IPS-18a (cell line): ENCODE data around the gene BRMS1L.
"Not testable (repeated sequence)": the region's sequence is repeated elsewhere in the genome, so short reads cannot be mapped to it uniquely, and the experiment has no call there.

Source experiments
- H3K27ac ChIP-seq: one replicate; pipeline ENCODE4 v1.5.1; 2013; ENCODE audit warnings: low read length
- H3K27me3 ChIP-seq: one replicate; pipeline ENCODE4 v1.6.1; 2013; ENCODE audit warnings: mild to moderate bottlenecking, low read length; ENCODE audit not compliant: control insufficient read depth, insufficient read depth
- H3K36me3 ChIP-seq: one replicate; pipeline ENCODE4 v1.6.1; 2013; ENCODE audit warnings: low read depth, low read length; ENCODE audit not compliant: control insufficient read depth
- H3K4me1 ChIP-seq: one replicate; pipeline ENCODE4 v1.6.1; 2013; ENCODE audit warnings: low read depth, low read length; ENCODE audit not compliant: control insufficient read depth
- H3K4me3 ChIP-seq: one replicate; pipeline ENCODE4 v1.5.1; 2013; ENCODE audit warnings: low read length
- H3K9ac ChIP-seq: one replicate; pipeline ENCODE4 v1.6.1; 2013; ENCODE audit warnings: mild to moderate bottlenecking, low read length, moderate library complexity
- H3K9me3 ChIP-seq: one replicate; pipeline ENCODE4 v1.6.1; 2013; ENCODE audit warnings: low read depth, low read length; ENCODE audit not compliant: control insufficient read depth

Gene BRMS1L

DNA sequence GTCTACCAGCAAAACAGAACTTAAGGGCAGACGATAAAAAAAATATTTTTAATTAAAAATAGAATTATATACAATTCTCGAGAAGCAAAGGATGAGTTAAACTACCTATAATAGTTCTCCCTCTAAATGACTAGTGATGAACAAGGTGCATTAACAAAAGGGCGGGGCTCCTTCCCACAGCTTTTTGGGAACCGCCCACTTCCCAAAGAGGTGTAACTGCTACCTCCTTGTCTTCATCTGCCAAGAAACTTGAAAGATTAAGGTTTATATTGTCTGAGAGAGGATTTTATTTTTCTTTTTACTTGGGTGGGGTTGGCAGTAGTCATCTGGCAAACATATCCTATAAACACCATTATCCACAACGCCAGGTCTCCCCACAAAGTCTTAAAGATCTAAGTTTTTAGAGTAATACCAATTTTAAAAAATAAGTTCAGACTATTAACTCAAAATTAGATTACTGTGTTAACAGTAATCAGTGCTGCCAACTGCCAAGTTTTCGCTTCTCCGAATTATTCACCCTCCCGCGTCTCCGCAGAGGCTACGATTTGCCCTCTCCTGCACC lies 18.0 kb upstream of the BRMS1L start:
- H3K27me3 ChIP-seq: no peaks in the 10 kb centered on the region
- H3K9ac ChIP-seq: peak overlapping the region; percentile 69
- H3K27ac ChIP-seq: no peak overlapping the region
- H3K4me3 ChIP-seq: peak overlapping the region; percentile 67
- no peaks in the 10 kb centered on the region for H3K36me3 ChIP-seq
- no peaks in the 10 kb centered on the region for H3K9me3 ChIP-seq
- H3K4me1 ChIP-seq: peaks cover 10% of the 10 kb centered on the region

GRCh38 chr14:35808638-35809563 lies 17.2 kb upstream of the BRMS1L start, which contains the start of gene RALGAPA1:
RALGAPA1 (minus strand) TSS chr14:35809295; CDS start chr14:35808835, 460 bp downstream.
- not testable (repeated sequence) for H3K27ac ChIP-seq, H3K27me3 ChIP-seq, H3K36me3 ChIP-seq, H3K4me1 ChIP-seq, H3K9me3 ChIP-seq
- Histone ChIP-seq H3K9ac (peak within 1 kb of the TSS; percentile 69), H3K4me3 (peak within 1 kb of the TSS; percentile 67)

DNA sequence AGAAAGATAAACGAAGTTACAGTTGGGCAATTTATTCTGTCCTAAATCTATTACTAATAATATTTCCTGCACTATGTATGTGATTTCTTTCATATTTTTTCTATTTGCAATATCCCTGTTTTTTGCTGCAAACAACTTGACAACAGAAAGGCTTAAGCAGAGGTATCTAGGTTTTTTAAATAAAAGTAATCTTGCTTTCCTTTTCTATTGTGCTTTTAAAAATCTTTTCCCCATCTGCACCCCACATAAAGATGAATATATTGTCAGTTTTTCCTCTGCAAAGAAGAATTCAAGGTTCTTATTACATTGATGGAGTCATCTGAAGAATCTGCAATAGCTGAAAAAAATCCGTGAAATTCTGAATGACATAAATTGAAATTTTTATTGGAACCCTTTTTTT lies 16.5 kb upstream of the BRMS1L start:
- no peaks in the 10 kb centered on the region for H3K9me3 ChIP-seq
- no peak overlapping the region for H3K27ac ChIP-seq
- H3K36me3 ChIP-seq: no peaks in the 10 kb centered on the region
- no peaks in the 10 kb centered on the region for H3K27me3 ChIP-seq
- H3K4me1 ChIP-seq: peaks cover 10% of the 10 kb centered on the region
- no peak overlapping the region for H3K9ac ChIP-seq
- no peak overlapping the region for H3K4me3 ChIP-seq

DNA sequence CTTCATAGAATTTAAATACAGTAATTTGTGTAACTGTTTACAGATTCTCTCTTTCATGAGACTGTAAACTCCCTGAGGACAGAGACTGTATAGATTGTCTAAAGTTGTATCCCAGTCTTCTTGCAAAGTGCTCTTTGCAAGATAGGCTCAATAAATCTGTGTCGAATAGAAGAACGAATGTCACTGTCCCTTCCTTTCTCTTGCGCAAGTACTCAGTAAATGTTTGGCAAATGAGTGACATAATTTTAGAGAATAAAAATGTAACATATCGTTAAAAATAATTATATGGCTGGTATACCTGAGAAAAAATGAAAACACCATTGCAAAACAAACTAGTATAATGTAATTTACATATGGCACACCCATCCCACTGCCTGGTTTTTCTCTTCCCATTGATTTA lies 15.2 kb upstream of the BRMS1L start:
- Histone ChIP-seq H3K9me3 (no peaks in the 10 kb centered on the region), H3K36me3 (no peaks in the 10 kb centered on the region), H3K9ac (no peak overlapping the region), H3K4me1 (peaks cover 10% of the 10 kb centered on the region), H3K27me3 (no peaks in the 10 kb centered on the region), H3K4me3 (no peak overlapping the region), H3K27ac (no peak overlapping the region)

DNA sequence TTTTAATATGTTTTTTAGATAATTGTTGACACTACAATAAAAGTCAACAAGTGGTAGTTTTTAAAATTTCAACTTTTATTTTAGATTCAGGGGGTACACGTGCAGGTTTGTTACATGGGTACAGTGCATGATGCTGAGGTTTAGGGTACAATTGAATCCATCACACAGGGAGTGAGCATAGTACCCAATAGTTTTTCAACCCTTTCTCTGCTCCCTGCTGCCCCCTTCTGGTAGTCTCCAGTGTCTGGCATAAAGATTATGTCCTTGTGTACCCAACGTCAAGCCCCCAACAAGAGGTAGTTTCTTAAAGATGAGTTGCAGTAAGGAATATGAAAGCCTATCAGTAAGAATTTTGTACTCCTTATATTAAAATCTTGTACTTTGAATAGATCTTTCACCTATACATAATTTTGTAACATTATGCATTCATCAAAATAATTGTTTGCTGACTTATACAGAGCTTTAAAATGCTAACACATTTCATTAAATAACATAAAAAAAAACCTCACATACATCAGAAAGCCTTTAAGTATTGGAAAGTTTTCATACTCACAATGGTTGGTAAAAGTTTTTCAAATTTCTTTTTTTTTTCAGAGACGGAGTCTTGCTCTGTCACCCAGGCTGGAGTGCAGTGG lies 11.7 kb upstream of the BRMS1L start:
- H3K9me3 ChIP-seq: no peaks in the 10 kb centered on the region
- no peaks in the 10 kb centered on the region for H3K36me3 ChIP-seq
- no peak overlapping the region for H3K4me3 ChIP-seq
- H3K9ac ChIP-seq: no peak overlapping the region
- H3K27ac ChIP-seq: no peak overlapping the region
- no peaks in the 10 kb centered on the region for H3K4me1 ChIP-seq
- no peaks in the 10 kb centered on the region for H3K27me3 ChIP-seq

DNA sequence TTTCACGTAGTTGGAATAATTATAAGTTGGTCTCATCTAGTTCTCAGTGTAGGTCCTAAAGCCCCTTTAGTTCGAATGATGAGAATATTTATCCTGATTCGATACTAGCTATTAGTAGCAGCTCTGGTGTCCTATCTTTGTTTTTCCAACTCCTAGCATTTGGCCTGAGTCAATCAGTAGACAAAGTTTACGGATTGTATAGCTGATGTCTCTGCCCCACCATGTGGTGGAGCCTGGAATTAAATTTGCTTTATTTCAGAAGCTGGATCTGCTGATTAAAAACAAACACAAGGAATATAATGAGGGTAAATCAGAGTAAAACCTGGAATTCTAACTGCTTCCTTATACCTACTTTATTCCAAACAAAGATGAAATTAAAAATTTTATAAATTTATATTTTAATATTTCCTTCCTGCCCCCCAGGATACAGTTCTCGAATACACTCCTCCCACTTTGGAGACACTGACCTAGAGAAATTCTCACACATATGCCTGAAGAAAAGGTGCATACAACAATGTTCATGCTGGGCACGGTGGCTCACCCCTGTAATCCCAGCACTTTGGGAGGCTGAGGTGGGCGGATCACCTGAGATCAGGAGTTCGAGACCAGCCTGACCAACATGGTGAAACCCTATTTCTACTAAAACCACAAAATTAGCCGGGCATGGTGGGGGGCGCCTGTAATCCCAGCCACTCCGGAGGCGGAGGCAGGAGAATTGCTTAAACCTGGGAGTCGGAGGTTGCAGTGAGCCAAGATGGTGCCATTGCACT lies 7.6 kb upstream of the BRMS1L start:
- H3K36me3 ChIP-seq: no peaks in the 10 kb centered on the region
- no peak overlapping the region for H3K27ac ChIP-seq
- no peaks in the 10 kb centered on the region for H3K9me3 ChIP-seq
- H3K4me3 ChIP-seq: no peak overlapping the region
- H3K4me1 ChIP-seq: no peaks in the 10 kb centered on the region
- H3K27me3 ChIP-seq: no peaks in the 10 kb centered on the region
- no peak overlapping the region for H3K9ac ChIP-seq

DNA sequence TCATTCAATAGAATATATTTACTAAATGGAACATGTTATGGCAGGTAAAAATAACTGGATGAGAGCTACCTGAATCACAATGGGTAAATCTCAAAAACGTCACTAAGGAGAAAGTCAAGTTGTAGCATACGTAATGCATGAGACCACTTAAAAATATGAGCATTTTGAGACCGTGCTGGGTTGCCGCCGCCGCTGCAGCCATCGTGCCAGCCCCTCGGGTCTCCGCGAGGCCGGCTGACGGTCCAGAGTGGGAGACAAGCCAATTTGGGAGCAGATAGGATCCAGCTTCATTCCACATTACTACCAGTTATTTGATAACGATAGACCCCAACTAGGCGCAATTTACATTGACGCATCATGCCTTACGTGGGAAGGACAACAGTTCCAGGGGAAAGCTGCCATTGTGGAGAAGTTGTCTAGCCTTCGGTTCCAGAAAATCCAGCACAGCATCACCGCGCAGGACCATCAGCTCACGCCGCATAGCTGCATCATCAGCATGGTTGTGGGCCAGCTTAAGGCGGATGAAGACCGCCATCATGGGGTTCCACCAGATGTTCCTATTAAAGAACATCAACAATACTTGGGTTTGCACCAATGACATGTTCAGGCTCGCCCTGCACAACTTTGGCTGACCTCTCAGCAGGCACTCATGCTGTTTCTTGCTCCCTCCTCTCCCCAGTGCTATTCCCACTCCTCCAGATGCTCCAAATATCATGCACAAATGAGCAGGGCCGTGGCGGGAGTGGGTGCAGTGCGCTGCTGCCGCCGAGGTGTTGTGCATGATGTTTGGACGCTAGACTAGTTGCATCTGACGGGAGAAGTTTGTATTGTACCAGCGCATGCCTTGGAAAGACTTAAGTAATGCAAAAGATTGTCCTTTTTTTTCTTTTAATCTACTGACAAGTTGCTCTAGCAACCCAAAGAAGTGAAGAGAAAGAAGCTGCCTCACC lies 6.3 kb upstream of the BRMS1L start:
- Histone ChIP-seq H3K4me1 (no peaks in the 10 kb centered on the region), H3K27ac (no peak overlapping the region)

DNA sequence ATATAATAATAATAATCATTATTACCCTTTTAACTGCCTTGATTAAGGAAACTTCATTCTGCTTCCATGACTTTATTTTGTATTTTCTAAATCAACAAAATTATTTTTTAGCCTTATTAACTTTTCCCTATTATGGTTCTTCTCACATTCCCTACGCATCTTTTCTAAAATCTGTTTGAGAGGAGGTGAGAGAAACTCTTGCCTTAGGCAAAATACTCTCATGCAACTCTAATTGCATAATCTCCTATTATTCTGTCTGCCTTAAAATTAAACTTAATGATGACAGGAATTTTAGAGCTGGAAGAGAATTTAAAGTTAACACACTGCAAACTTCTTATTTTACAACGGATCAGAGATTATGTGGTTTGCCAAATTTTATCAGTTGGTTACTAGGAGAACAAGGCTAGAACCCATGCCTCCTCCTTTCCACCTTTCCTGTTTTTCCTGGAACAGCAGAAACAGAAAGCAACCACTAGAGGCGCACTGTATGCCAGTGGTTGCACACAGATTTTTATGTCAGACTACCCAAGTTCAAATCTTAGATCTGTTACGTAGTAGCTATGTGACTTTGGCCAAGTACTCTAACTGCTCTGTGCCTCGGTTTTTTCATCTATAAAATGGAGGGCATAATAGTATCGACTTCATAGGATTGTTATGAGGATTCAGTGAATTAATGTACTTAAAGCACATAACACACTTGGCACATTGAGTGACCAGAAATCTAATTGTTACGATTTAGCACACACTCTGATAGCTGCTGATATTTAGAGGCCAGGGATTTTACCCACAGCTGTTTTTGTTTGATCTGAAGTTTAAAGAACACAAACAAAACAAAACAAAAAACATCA lies 4.3 kb upstream of the BRMS1L start:
- H3K36me3 ChIP-seq: no peaks in the 10 kb centered on the region
- no peaks in the 10 kb centered on the region for H3K4me1 ChIP-seq
- no peaks in the 10 kb centered on the region for H3K27me3 ChIP-seq
- no peak overlapping the region for H3K27ac ChIP-seq
- H3K9me3 ChIP-seq: no peaks in the 10 kb centered on the region
- no peak overlapping the region for H3K4me3 ChIP-seq
- H3K9ac ChIP-seq: no peak overlapping the region

More for the DNA sequence above, 6.3 kb upstream of the BRMS1L start:
- Histone ChIP-seq H3K9ac (no peak overlapping the region), H3K4me3 (no peak overlapping the region), H3K36me3 (no peaks in the 10 kb centered on the region), H3K27me3 (no peaks in the 10 kb centered on the region), H3K9me3 (no peaks in the 10 kb centered on the region)

DNA sequence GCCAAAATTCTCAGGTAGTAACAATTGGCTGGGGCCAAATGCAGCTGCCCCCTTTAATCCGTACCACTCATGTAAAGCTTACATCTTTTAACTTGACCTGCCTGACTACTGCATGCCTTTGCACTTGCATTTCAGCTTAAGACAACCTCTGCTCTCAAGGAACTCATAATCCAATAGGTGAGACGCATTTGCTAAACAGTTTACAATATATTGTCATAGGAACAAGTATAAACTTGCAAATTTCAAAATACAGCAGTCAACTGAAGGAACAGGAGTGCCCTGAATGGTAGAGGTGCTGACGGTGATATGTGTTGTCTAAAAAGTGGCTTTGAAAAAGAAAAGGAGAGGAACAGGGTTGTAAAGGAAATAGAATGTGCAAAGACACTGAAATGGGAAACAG lies 3.6 kb upstream of the BRMS1L start:
- H3K4me1 ChIP-seq: peaks cover 2% of the 10 kb centered on the region
- no peaks in the 10 kb centered on the region for H3K36me3 ChIP-seq
- H3K9ac ChIP-seq: no peak overlapping the region
- no peaks in the 10 kb centered on the region for H3K9me3 ChIP-seq
- H3K27me3 ChIP-seq: no peaks in the 10 kb centered on the region
- H3K27ac ChIP-seq: no peak overlapping the region
- no peak overlapping the region for H3K4me3 ChIP-seq
